ENCODE results near the gene DHCR24. TPM values are rescaled to one million over a fixed set of nuclear protein-coding genes. Genes with fewer than 3 reads are reported as not detected.

The DHCR24 gene
- total RNA-seq, 2 donors from 2014 or later, result 13.4 to 20.4 TPM

GRCh38 chr1:54819195-54819536 is 67.8 kb downstream of the DHCR24 start:
- Histone ChIP-seq H3K27me3 (no peaks in the 10 kb centered on the region), H3K27ac (no peak overlapping the region), H3K4me3 (no peak overlapping the region), H3K9me3 (peaks cover 0 to 19% of the 10 kb centered on the region in 2 donors), H3K4me1 (no peaks in the 10 kb centered on the region), H3K36me3 (no peaks in the 10 kb centered on the region)
- TF ChIP-seq CTCF (IDR thresholded peaks at IDR 0.05), result no peak
- DNase-seq (ENCODE audit: low spot score), result peak; percentile 18

- Histone ChIP-seq H3K27ac (no peak overlapping the region), H3K4me1 (no peaks in the 10 kb centered on the region), H3K9me3 (peaks cover 0 to 14% of the 10 kb centered on the region in 2 donors), H3K27me3 (no peaks in the 10 kb centered on the region), H3K36me3 (no peaks in the 10 kb centered on the region), H3K4me3 (no peak overlapping the region)
- no peak for TF ChIP-seq CTCF (IDR thresholded peaks at IDR 0.05)
- DNase-seq (ENCODE audit: low spot score), result peak; percentile 11
These were observed 68.4 kb downstream of the DHCR24 start for GRCh38 chr1:54818461-54819194.

DNA sequence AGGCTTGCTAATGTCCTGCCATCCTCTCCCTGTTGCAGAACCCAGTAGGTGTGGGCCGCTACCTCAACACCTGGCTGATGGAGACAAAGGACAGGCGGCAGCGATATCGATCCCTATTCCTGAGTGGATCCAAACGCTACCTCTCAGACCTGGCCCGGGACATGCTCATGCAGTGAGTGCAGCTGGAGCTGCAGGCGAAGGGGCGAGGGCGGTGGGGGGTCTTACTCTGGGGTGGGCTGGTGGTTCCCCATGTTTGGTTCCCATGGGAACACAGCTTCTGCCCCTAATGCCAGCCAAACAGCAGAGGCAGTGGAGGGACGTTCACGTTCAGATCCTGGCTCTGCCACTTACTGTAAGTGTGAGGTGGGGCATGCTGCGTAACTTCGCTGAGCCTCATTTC is 70.0 kb downstream of the DHCR24 start:
- no peak for TF ChIP-seq CTCF (IDR thresholded peaks at IDR 0.05)
- Histone ChIP-seq H3K4me1 (no peaks in the 10 kb centered on the region), H3K36me3 (no peaks in the 10 kb centered on the region), H3K4me3 (no peak overlapping the region), H3K27ac (no peak overlapping the region), H3K9me3 (no peaks in the 10 kb centered on the region), H3K27me3 (no peaks in the 10 kb centered on the region)
- no peak for DNase-seq (ENCODE audit: low spot score)

- no peak for TF ChIP-seq CTCF (IDR thresholded peaks at IDR 0.05)
- H3K27ac ChIP-seq, result no peak overlapping the region
- H3K9me3 ChIP-seq, result no peaks in the 10 kb centered on the region
- H3K4me1 ChIP-seq, result no peaks in the 10 kb centered on the region
- DNase-seq (ENCODE audit: low spot score), result no peak
- H3K27me3 ChIP-seq, result no peaks in the 10 kb centered on the region
- H3K36me3 ChIP-seq, result no peaks in the 10 kb centered on the region
- no peak overlapping the region for H3K4me3 ChIP-seq
These were observed 70.9 kb downstream of the DHCR24 start for GRCh38 chr1:54816130-54816529.

GRCh38 chr1:54815086-54815876 is 71.7 kb downstream of the DHCR24 start:
- H3K36me3 ChIP-seq, result no peaks in the 10 kb centered on the region
- no peaks in the 10 kb centered on the region for H3K9me3 ChIP-seq
- no peaks in the 10 kb centered on the region for H3K27me3 ChIP-seq
- DNase-seq (ENCODE audit: low spot score), result no peak
- H3K4me1 ChIP-seq, result no peaks in the 10 kb centered on the region
- H3K27ac ChIP-seq, result no peak overlapping the region
- no peak overlapping the region for H3K4me3 ChIP-seq
- no peak for TF ChIP-seq CTCF (IDR thresholded peaks at IDR 0.05)

All from right atrium auricular region (tissue), 2 donors.